Fibroblast of villous mesenchyme (primary cell): Measurements from ENCODE around the gene GABPB2. TPM values are rescaled to one million over a fixed set of nuclear protein-coding genes. Genes with fewer than 3 reads are reported as not detected.

Source experiments
- DNase-seq: peaks from one replicate; pipeline ENCODE4 v3.0.0-alpha.2; 2010; ENCODE audit warnings: low read depth
- H3K4me3 ChIP-seq: 2 replicates; pipeline ENCODE4 v1.5.1; 2011; ENCODE audit warnings: low read depth, mild to moderate bottlenecking, low read length
- CTCF ChIP-seq: IDR thresholded peaks from 2 replicates; pipeline ENCODE4 v1.5.1; 2012; ENCODE audit warnings: low read depth, mild to moderate bottlenecking, low read length; ENCODE audit not compliant: insufficient read depth
- total RNA-seq: library from RNA; depleted of rRNA; stranded (reverse); fragments of >200 nt; gene quantifications from 2 replicates; pipeline ENCODE4 v1.2.3, GENCODE V29; 2012

Gene GABPB2
- total RNA-seq, 1 donor: 9.5 TPM

- TF ChIP-seq CTCF: no peak
- no peak for DNase-seq
- no peak overlapping the region for H3K4me3 ChIP-seq
These were observed 61.9 kb downstream of the GABPB2 start for GRCh38 chr1:151132335-151133017.

- no peak for TF ChIP-seq CTCF
- no peak for DNase-seq
- H3K4me3 ChIP-seq: no peak overlapping the region
These were observed 62.7 kb downstream of the GABPB2 start for GRCh38 chr1:151133018-151133806.

GRCh38 chr1:151134396-151134795 lies 63.8 kb downstream of the GABPB2 start:
- no peak for DNase-seq
- no peak for TF ChIP-seq CTCF
- H3K4me3 ChIP-seq: no peak overlapping the region

- no peak for TF ChIP-seq CTCF
- DNase-seq: no peak
- H3K4me3 ChIP-seq: no peak overlapping the region
These were observed 64.4 kb downstream of the GABPB2 start for GRCh38 chr1:151134991-151135390.

GRCh38 chr1:151135433-151136385 lies 65.1 kb downstream of the GABPB2 start:
- no peak for DNase-seq
- no peak for TF ChIP-seq CTCF
- H3K4me3 ChIP-seq: no peak overlapping the region

- no peak for DNase-seq
- no peak overlapping the region for H3K4me3 ChIP-seq
- no peak for TF ChIP-seq CTCF
These were observed 67.2 kb downstream of the GABPB2 start for GRCh38 chr1:151137789-151138188.
